Right lobe of liver (tissue), 6 donors: ENCODE measurements around the gene ARNT2. TPM values are rescaled to one million over a fixed set of nuclear protein-coding genes. Genes with fewer than 3 reads are reported as not detected.

Experiments
- ATAC-seq, 4 donors: fragments of 200-7000 bp; cut with Tn5 transposase; one replicate each; pipeline ENCODE4 v1.9.1; 2020; ENCODE audit warnings: mild to moderate bottlenecking in 4 of 4, moderate library complexity in 4 of 4
- DNase-seq, 3 donors: peaks; one replicate each; pipeline ENCODE4 v3.0.0-alpha.2; 2020
- H3K27ac ChIP-seq, 3 donors: fragments of 200-600 bp; one replicate each; pipeline ENCODE4 v1.8.0; 2022
- H3K27me3 ChIP-seq, 2 donors: fragments of 200-600 bp; one replicate each; pipeline ENCODE4 v1.8.0; 2022
- H3K36me3 ChIP-seq, 4 donors: fragments of 200-600 bp; sonication (generic) in 1 of 4; one replicate each; pipeline versions ENCODE4 v1.5.1 to v1.8.0; 2017 to 2022; ENCODE audit warnings: control low read depth in 1 of 4
- H3K4me1 ChIP-seq, 4 donors: fragments of 200-600 bp; sonication (generic) in 1 of 4; one replicate each; pipeline versions ENCODE4 v1.5.1 to v1.8.0; 2017 to 2022; ENCODE audit warnings: control low read depth in 1 of 4
- H3K4me3 ChIP-seq, 3 donors: fragments of 200-600 bp; one replicate each; pipeline ENCODE4 v1.8.0; 2022
- H3K9me3 ChIP-seq, 4 donors: fragments of 200-600 bp; sonication (generic) in 1 of 4; one replicate each; pipeline versions ENCODE4 v1.5.1 to v1.8.0; 2017 to 2022; ENCODE audit warnings: control low read depth in 1 of 4
- CTCF ChIP-seq, 4 donors: fragments of 200-600 bp in 3 of 4; fragments of 450-650 bp in 1 of 4; IDR thresholded peaks; one replicate each; pipeline versions ENCODE4 v1.5.1 to v1.8.0; 2016 to 2022; ENCODE audit warnings: antibody characterized with exemption in 4 of 4, mild to moderate bottlenecking in 2 of 4
- POLR2A ChIP-seq: fragments of 450-650 bp; IDR thresholded peaks from one replicate; pipeline ENCODE4 v1.6.1; 2017; ENCODE audit warnings: antibody characterized with exemption, mild to moderate bottlenecking
- WGBS: methylation state at CpG from one replicate; pipeline ENCODE4 v1.1.6; 2018; ENCODE audit warnings: low coverage, low lambda C conversion rate; ENCODE audit not compliant: insufficient coverage; ENCODE audit errors: missing lambda C conversion rate; 5-methylcytosine and 5-hydroxymethylcytosine counted together
- intact Hi-C, 2 donors: fragments of 100-400 bp; cut with DNase I; formaldehyde crosslinking; loops; one replicate each; pipeline versions ENCODE4 v1.11.2 to v1.14.1; 2022
- total RNA-seq, 6 experiments: library from RNA; depleted of rRNA in 2 of 6; stranded (reverse); fragments of >200 nt in 2 of 6; fragmentation: NEBNext Ultra II Directional in 3 of 6; extraction: Animal tissue kit (Norgen Biotek cat#: 25700) in 3 of 6; gene quantifications; one replicate each; pipeline versions ENCODE4 v1.1.0 to v1.2.4, GENCODE V29; 2016 to 2023
- donor health status: DM: no; HTN: yes; CAD: no.
- donor health status: DM: no; HTN: no; CAD: no.
- donor health status: DM: no; HTN: no; CAD: no.
- donor health status: DM: no; HTN: yes; CAD: no.
- donor health status: DM: no; HTN: yes; CAD: no.

The ARNT2 gene
- total RNA-seq, 6 experiments from 2014 or later = 0.12 to 1.3 (median 0.46) TPM

GRCh38 chr15:80456517-80457492, 52.6 kb downstream of the ARNT2 start:
- no peaks in the 10 kb centered on the region for H3K4me1 ChIP-seq
- 34% methylated on average over 4 of the region's 4 CpGs for WGBS
- no peak overlapping the region for H3K27ac ChIP-seq
- no peak for DNase-seq
- H3K4me3 ChIP-seq = no peak overlapping the region
- TF ChIP-seq CTCF (IDR thresholded peaks at IDR 0.05) = no peak
- no peak for TF ChIP-seq POLR2A
- no peak for ATAC-seq
- no peaks in the 10 kb centered on the region for H3K9me3 ChIP-seq
- no peaks in the 10 kb centered on the region for H3K36me3 ChIP-seq
- H3K27me3 ChIP-seq = no peaks in the 10 kb centered on the region
- intact Hi-C loops = loop anchor here (10.0 kb wide), 3 partner anchors 318 to 518 kb away; partner anchors contain the start of gene CEMIP (in 1 of the 2)

GRCh38 chr15:80457896-80458295, 53.7 kb downstream of the ARNT2 start:
- Histone ChIP-seq H3K4me3 (no peak overlapping the region), H3K27ac (no peak overlapping the region), H3K4me1 (no peaks in the 10 kb centered on the region), H3K36me3 (no peaks in the 10 kb centered on the region), H3K27me3 (no peaks in the 10 kb centered on the region), H3K9me3 (no peaks in the 10 kb centered on the region)
- ATAC-seq (no peak), DNase-seq (no peak)
- TF ChIP-seq CTCF (IDR thresholded peaks at IDR 0.05) = no peak
- TF ChIP-seq POLR2A = no peak
- intact Hi-C loops = loop anchor here (10.0 kb wide), 3 partner anchors 317 to 517 kb away; partner anchors contain the start of gene CEMIP (in 1 of the 2)
- WGBS = 63% methylated on average over 3 of the region's 3 CpGs

- intact Hi-C loops = loop anchor here (10.0 kb wide), 3 partner anchors 316 to 516 kb away; partner anchors contain the start of gene CEMIP (in 1 of the 2)
- DNase-seq (no peak), ATAC-seq (no peak)
- Histone ChIP-seq H3K36me3 (no peaks in the 10 kb centered on the region), H3K27ac (no peak overlapping the region), H3K9me3 (no peaks in the 10 kb centered on the region), H3K4me3 (no peak overlapping the region), H3K27me3 (no peaks in the 10 kb centered on the region), H3K4me1 (no peaks in the 10 kb centered on the region)
- TF ChIP-seq CTCF (IDR thresholded peaks at IDR 0.05) (no peak), POLR2A (no peak)
- 69% methylated on average over 2 of the region's 2 CpGs for WGBS
Measured at GRCh38 chr15:80458580-80458979, 54.4 kb downstream of the ARNT2 start.

GRCh38 chr15:80459380-80459779, 55.2 kb downstream of the ARNT2 start:
- ATAC-seq (no peak), DNase-seq (no peak)
- H3K9me3 ChIP-seq = no peaks in the 10 kb centered on the region
- no peaks in the 10 kb centered on the region for H3K4me1 ChIP-seq
- H3K4me3 ChIP-seq = no peak overlapping the region
- no peaks in the 10 kb centered on the region for H3K27me3 ChIP-seq
- no peak for TF ChIP-seq CTCF (IDR thresholded peaks at IDR 0.05)
- TF ChIP-seq POLR2A = no peak
- intact Hi-C loops = loop anchor here (10.0 kb wide), 3 partner anchors 315 to 515 kb away; partner anchors contain the start of gene CEMIP (in 1 of the 2)
- WGBS = 38% methylated on average over 6 of the region's 6 CpGs
- H3K36me3 ChIP-seq = no peaks in the 10 kb centered on the region
- H3K27ac ChIP-seq = no peak overlapping the region
